H54 (cell line): ENCODE results near the gene ATOH8.

Experiments
- DNase-seq: peaks from one replicate; pipeline ENCODE4 v3.0.0; 2011; ENCODE audit warnings: low spot score, mixed read lengths; ENCODE audit not compliant: insufficient read length
- FAIRE-seq: peaks from 3 replicates; lab custom pipeline; 2011; peaks lifted over from hg19 to GRCh38; lab: Jason Lieb, UNC
- POLR2A ChIP-seq: IDR thresholded peaks from 2 replicates; pipeline ENCODE4 v1.6.1; 2011; ENCODE audit warnings: low read depth, mild to moderate bottlenecking, low read length

The ATOH8 gene

DNA sequence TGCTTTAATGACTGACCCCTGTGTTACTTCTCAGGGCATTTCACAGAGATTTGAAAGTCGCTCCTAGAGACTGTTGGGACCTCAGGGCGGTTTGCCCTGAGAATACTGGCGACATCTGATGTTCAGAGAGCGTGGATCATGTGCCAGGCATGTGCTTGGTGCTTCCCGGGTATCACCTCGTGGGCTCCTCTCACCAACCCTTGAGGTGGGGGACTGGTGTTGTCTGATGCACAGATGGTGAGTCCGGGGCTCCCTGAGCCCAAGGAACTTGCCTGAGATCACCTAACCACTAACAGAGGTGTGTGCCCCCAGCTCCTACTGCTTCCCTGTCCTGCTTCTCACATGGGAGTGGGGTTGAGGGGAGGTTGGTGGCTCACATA lies 16.2 kb downstream of the ATOH8 start:
- DNase-seq, result no peak
- no peak for TF ChIP-seq POLR2A
- FAIRE-seq, result no peak

- FAIRE-seq, result no peak
- no peak for TF ChIP-seq POLR2A
- no peak for DNase-seq
These were observed 16.6 kb downstream of the ATOH8 start for GRCh38 chr2:85770369-85770768.

DNA sequence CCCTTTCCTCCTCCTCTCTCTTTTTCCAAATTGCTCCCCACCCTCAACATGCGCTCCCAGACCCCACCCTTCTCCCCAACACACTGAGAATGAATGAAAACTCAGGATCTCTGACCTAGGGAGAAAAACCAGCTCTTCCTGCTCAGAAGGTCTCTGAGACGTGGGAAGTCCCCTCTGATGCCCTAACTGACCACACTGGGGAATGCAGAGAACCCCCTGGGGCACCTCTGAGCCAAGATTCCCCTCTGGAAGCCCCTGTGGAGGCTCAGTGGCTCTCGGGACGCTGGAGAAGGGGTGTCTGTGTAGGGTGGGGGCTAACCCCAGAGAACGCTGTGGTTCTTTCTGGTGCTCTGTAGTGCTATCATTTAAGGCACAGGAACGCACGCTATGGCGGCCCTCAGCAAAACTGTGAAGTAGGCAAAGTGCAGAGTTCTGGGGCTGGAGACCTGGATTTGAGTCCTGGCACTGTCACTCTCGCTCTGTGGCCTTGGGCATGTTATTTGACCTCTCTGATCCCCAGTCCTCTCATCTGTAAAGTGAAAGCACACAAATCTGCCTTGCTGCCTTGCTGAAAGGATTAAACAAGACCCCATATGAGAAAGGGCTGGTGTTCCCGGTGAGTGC lies 17.1 kb downstream of the ATOH8 start:
- DNase-seq (no peak), FAIRE-seq (no peak)
- TF ChIP-seq POLR2A, result no peak

- no peak for TF ChIP-seq POLR2A
- DNase-seq (no peak), FAIRE-seq (no peak)
These were observed 17.7 kb downstream of the ATOH8 start for GRCh38 chr2:85771486-85771885.

- no peak for TF ChIP-seq POLR2A
- peak; percentile 52 for FAIRE-seq
- peak; percentile 95 for DNase-seq
These were observed 18.4 kb downstream of the ATOH8 start for GRCh38 chr2:85772019-85772745.

DNA sequence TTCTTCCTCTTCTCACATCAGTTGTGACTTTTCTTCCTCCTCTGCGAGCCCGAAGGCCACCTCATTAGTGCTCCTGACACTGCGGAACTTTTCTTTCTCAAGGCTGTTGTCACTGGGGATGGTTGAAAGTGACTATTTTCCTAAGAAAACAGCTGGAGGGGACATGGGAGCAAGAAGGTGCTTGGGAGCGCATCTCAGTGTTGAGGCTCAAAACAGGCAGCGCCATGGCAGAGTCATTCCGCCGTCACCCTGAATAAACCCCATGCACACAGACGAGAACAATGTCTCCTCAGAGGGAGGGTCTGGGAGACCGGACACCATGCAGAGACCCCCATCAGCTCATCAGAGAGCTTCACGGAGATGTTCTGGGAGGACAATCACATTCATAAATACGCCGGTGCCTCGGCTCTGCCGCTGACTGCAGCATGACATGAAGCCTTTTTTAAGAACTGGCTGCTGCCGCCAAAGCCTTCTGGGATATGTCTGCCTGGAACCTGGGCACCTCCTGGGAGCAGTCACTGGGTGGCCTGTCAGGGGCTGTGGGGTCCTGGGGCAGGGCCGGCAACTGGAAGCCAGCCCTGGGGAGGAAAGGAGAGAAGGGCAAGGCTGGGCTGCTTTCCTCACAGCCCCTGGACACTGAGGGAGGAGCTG lies 19.2 kb downstream of the ATOH8 start:
- FAIRE-seq, result no peak
- no peak for DNase-seq
- TF ChIP-seq POLR2A, result no peak

- DNase-seq (no peak), FAIRE-seq (no peak)
- TF ChIP-seq POLR2A, result no peak
These were observed 19.9 kb downstream of the ATOH8 start for GRCh38 chr2:85773692-85774091.

GRCh38 chr2:85774126-85774978 lies 20.6 kb downstream of the ATOH8 start:
- no peak for DNase-seq
- TF ChIP-seq POLR2A, result no peak
- no peak for FAIRE-seq

DNA sequence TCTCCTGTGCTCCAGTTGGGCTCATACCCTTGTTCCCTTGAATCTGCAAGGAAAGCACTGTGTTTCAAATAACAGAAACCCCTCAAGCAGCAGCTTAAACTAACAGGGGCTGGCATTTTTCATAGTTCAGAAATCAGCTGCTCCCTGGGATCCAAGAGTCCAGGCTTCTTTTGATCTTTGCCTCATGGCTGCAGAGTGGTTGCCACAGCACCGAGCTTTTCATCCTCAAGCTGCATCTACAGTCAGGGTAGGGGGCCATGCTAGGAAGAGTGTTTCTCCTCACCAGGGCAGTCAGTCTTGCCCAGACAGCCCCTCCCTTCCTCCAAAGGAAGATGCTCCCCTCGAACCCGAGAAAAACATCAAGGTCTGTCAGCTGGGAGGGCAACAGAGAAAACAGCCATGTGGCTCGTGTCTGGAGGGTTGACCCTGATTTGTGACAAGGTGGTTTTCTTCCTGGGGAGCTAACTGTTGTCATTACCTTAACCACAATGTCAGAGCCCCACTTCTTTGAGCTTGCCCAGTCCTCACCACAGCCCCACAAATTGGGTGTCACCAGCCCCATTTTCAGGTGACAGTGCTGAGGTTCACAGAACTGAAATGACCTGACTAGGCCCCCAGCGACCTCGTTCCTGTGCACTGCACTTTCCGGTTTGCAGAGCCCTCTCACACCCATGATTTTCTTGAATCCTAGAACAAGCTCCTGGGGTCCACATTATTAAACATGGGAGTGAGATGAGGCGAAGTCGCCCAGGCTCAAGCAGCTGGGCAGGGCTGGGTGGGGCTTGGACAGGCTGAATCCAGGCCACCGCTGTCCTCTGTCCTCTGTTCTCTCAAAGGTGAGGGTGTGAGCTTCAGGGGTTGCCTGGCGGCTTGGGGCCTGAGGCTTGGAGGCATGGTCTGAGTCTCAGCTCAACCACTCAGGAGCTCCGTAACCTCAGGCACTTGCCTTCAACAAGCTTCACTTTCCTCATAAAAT lies 21.9 kb downstream of the ATOH8 start:
- FAIRE-seq (no peak), DNase-seq (no peak)
- TF ChIP-seq POLR2A, result no peak

DNA sequence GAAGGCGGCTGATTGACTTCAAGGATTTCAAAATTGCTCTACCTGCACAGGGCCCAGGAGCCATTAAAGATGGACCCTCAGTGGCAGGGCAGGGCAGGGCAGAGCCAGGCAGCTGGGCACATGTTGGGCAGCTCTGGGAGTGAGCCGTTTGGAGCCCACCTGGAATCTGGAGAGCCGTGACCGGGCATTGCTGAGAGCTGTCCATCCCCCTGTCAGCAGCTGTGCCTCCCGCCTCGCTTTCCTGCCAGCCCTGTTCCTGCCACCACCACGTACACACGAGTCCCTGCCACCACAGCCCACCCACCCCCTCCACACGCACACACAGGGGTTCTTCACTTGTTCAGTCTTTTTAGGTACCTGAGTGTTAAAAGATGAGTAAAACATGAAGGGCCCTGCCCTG lies 22.9 kb downstream of the ATOH8 start:
- DNase-seq (no peak), FAIRE-seq (no peak)
- no peak for TF ChIP-seq POLR2A

- TF ChIP-seq POLR2A, result no peak
- no peak for DNase-seq
- no peak for FAIRE-seq
These were observed 23.7 kb downstream of the ATOH8 start for GRCh38 chr2:85777441-85777861.

GRCh38 chr2:85778646-85779379 lies 25.0 kb downstream of the ATOH8 start:
- FAIRE-seq (no peak), DNase-seq (no peak)
- TF ChIP-seq POLR2A, result no peak
